HFF-Myc (cell line): Measurements from ENCODE around the gene FZD10.

Experiments
- DNase-seq: peaks from one replicate; pipeline ENCODE4 v3.0.0-alpha.2; 2011; ENCODE audit warnings: low read depth; ENCODE audit errors: extremely low read depth
- H3K4me3 ChIP-seq: replicated peaks from 2 replicates; pipeline ENCODE4 v1.5.1; 2011; ENCODE audit warnings: low read depth, mild to moderate bottlenecking, control low read depth, low read length
- TF ChIP-seq, protein P1 (sequence below): IDR thresholded peaks from 2 replicates; pipeline ENCODE4 v1.5.1; 2012; ENCODE audit warnings: mild to moderate bottlenecking, low read depth, low read length, control low read depth; ENCODE audit errors: missing control alignments

Gene FZD10

GRCh38 chr12:130124605-130125244, 37.5 kb upstream of the FZD10 start:
- DNase-seq = no peak
- H3K4me3 ChIP-seq = no peak overlapping the region
- TF ChIP-seq, protein P1, sequence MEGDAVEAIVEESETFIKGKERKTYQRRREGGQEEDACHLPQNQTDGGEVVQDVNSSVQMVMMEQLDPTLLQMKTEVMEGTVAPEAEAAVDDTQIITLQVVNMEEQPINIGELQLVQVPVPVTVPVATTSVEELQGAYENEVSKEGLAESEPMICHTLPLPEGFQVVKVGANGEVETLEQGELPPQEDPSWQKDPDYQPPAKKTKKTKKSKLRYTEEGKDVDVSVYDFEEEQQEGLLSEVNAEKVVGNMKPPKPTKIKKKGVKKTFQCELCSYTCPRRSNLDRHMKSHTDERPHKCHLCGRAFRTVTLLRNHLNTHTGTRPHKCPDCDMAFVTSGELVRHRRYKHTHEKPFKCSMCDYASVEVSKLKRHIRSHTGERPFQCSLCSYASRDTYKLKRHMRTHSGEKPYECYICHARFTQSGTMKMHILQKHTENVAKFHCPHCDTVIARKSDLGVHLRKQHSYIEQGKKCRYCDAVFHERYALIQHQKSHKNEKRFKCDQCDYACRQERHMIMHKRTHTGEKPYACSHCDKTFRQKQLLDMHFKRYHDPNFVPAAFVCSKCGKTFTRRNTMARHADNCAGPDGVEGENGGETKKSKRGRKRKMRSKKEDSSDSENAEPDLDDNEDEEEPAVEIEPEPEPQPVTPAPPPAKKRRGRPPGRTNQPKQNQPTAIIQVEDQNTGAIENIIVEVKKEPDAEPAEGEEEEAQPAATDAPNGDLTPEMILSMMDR = no peak

DNA sequence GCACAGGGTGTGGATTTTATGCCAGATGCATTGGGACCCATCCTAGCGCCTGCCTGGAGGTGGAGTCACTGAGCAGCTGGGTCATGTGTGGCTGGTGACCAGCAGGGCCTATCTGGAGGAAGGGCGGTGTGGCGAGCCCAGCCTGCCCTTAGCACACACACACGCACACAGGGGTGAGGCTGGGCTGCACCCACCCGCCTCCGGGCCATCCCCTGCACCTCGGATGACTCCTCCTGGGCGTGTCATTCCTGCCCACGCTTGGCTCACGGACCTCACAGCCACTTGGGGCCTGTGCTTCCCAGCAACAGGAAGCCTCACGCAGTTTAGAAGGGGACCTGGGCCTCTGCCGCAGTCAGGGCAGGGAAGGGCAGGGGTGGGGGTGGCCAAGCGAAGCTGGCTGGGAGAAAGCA, 36.2 kb upstream of the FZD10 start:
- H3K4me3 ChIP-seq = no peak overlapping the region
- no peak for DNase-seq
- TF ChIP-seq, protein P1 = no peak

DNA sequence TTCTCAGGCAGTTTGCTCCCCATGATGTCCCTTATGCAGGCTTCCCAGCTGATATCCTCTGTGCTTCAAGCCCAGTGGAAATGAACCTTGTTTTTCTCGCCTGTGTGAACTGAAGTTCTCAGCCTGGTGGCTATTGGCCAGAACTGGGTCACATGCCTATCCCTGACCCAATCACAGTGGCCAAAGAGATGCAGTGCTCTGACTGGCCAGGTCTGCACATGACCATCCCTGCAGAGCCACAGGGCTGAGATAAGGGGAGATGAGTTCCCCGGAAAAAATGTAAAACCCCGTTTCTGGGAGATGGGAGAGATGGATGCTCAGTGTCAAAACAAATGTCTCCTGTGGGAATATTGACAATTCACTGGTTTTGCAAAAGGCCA, 34.7 kb upstream of the FZD10 start:
- TF ChIP-seq, protein P1 = no peak
- DNase-seq = no peak

DNA sequence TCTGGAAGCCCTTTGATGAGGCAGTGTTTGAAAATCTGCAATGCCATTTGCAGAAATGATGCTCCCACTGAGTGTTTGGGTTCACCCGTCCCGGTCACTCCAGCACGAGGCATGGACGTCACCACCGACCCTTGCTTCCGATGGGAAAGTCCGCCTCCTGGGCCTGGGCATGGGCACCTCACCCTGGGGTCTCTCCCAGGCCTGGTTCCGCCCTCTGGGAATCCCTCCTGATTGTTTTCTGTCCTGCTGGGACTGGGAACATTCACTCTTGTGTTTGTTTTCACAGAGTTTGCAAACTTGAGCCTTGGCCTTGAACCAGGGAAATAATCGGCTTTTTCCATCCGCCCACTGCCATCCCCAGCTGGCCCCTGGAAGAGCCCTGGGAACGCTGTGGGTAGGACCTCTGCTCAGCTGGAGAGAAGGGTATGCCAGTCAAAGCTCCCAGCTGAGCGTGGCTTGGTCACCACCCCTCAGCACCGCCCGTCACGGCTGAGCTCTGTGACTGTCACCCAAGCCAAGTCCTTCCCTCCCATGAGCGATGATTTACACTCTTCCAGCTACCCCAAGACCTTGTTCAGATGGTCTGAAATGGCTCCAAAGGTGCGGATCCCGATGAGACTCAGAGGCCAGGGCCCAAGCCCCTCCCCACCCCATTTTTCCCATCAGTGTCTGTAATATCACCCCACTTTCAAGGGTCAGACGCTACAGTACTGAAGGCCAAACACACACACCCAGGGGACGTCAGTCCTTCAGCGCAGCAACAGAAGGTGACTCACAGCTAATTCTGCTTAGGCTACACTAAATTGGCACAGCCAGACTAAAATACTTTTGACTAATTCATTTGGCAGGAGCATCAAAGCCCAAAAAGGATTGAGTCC, 34.1 kb upstream of the FZD10 start:
- H3K4me3 ChIP-seq = no peak overlapping the region
- TF ChIP-seq, protein P1 = no peak
- DNase-seq = no peak

More for the DNA sequence above, 34.7 kb upstream of the FZD10 start:
- no peak overlapping the region for H3K4me3 ChIP-seq

DNA sequence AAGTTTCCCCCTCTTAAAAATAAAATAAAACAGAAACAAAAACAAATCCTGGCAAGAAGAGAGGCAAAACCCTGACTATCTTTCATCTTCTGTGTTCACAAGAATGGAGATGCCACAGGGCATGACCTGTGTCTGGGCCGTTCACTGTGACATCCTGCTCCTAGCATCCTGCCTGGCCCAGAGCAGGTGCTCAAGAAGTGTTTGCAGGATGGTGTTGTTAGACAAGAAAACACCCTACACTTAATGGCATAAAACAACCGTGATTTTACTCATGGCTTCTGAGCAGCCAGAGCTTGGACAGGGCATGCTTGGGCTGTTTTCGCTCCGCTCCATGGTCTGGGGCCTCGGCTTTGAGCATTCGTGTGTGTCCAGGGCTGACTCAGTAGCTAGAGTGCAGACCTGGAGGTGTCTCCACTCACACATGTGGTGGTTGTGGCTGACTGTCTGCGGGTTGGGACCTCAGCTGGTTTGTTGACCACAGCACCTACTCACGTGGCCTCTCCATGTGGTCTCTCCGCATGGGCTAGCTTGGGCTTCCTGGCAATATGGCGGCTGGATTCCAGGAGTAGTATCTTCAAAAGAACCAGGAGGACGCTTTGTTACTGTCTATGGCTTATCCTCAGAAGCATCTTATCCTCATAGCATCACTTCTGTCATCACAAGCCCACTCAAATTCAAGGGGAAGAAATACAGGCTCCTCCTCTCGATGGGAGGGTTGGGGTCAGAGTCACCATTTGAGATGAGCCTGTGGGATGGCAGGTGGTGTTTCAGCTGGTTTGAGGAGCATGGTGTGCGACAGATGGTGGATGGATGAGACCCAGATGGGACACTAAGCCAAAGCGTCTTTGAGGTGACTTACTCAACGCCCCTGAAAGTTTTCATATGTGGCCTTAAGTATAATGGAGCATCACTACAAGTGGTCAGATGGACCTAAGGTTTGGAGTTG, 33.2 kb upstream of the FZD10 start:
- no peak for DNase-seq
- TF ChIP-seq, protein P1 = no peak
- H3K4me3 ChIP-seq = no peak overlapping the region

GRCh38 chr12:130130346-130130745, 31.9 kb upstream of the FZD10 start:
- DNase-seq = no peak
- H3K4me3 ChIP-seq = no peak overlapping the region
- TF ChIP-seq, protein P1 = no peak
